OCI-LY7 (cell line): Measurements from ENCODE around the gene PARD3B. TPM values are rescaled to one million over a fixed set of nuclear protein-coding genes. Genes with fewer than 3 reads are reported as not detected.

Source experiments
- BruUV-seq: library from RNA; stranded (reverse); fragments of 400-500 nt; replicated peaks from 2 replicates; lab custom pipeline; 2021; lab: Mats Ljungman, UMichigan
- CTCF ChIA-PET: fragments of 300-600 bp; sonication (Branson Sonifier 250); formaldehyde crosslinking; loops from one replicate; lab custom pipeline; 2022; ENCODE audit warnings: antibody characterized with exemption; ENCODE audit not compliant: unreplicated experiment; lab: Charles Lee
- POLR2A ChIA-PET: fragments of 300-600 bp; sonication (Branson Sonifier 250); formaldehyde crosslinking; loops from one replicate; lab custom pipeline; 2022; ENCODE audit warnings: antibody characterized with exemption; lab: Charles Lee
- DNase-seq: peaks from one replicate; pipeline ENCODE4 v3.0.0-alpha.2; 2015; ENCODE audit warnings: low spot score
- H2AFZ ChIP-seq: fragments of 200-600 bp; sonication (generic), shearing (Covaris generic); 2 replicates; pipeline ENCODE4 v1.6.1; 2014; ENCODE audit warnings: mild to moderate bottlenecking, antibody characterized with exemption, low read length, moderate library complexity
- H3K27ac ChIP-seq: fragments of 200-600 bp; sonication (generic); 2 replicates; pipeline ENCODE4 v1.5.1; 2014; ENCODE audit warnings: mixed run types, low read depth, mild to moderate bottlenecking, moderate library complexity, low read length, inconsistent platforms; ENCODE audit not compliant: poor library complexity, severe bottlenecking
- H3K36me3 ChIP-seq: fragments of 200-600 bp; sonication (generic); 2 replicates; pipeline ENCODE4 v1.6.1; 2014; ENCODE audit warnings: mild to moderate bottlenecking, antibody characterized with exemption, low read length, moderate library complexity, mixed read lengths; ENCODE audit not compliant: insufficient read depth
- H3K4me1 ChIP-seq: fragments of 200-600 bp; sonication (generic); 2 replicates; pipeline ENCODE4 v1.5.1; 2014; ENCODE audit warnings: mild to moderate bottlenecking, low read length; ENCODE audit not compliant: insufficient read depth, poor library complexity, severe bottlenecking
- H3K4me2 ChIP-seq: fragments of 200-600 bp; sonication (generic); 2 replicates; pipeline ENCODE4 v1.6.1; 2014; ENCODE audit warnings: mild to moderate bottlenecking, low read length
- H3K4me3 ChIP-seq: fragments of 200-600 bp; sonication (generic); 2 replicates; pipeline ENCODE4 v1.5.1; 2014; ENCODE audit warnings: mild to moderate bottlenecking, low read depth, low read length; ENCODE audit not compliant: poor library complexity, severe bottlenecking
- H3K79me2 ChIP-seq: fragments of 200-600 bp; sonication (generic); 2 replicates; pipeline ENCODE4 v1.6.1; 2016; ENCODE audit warnings: low read depth, mild to moderate bottlenecking, low read length, moderate library complexity, mixed read lengths; ENCODE audit not compliant: insufficient read depth
- H3K9me2 ChIP-seq: fragments of 200-600 bp; sonication (generic); 2 replicates; pipeline ENCODE4 v1.6.1; 2016; ENCODE audit warnings: mild to moderate bottlenecking, low read length, mixed read lengths; ENCODE audit not compliant: insufficient read depth
- H3K9me3 ChIP-seq: fragments of 200-600 bp; sonication (generic); 2 replicates; pipeline ENCODE4 v1.6.1; 2014; ENCODE audit warnings: mild to moderate bottlenecking, mixed run types, low read length, mixed read lengths
- H4K20me1 ChIP-seq: fragments of 200-600 bp; sonication (generic); 2 replicates; pipeline ENCODE4 v1.6.1; 2014; ENCODE audit warnings: mild to moderate bottlenecking, antibody characterized with exemption, low read length, moderate library complexity, mixed read lengths; ENCODE audit not compliant: insufficient read depth
- CTCF ChIP-seq: fragments of 200-600 bp; sonication (generic); conservative IDR thresholded peaks from 2 replicates; pipeline ENCODE4 v1.5.1; 2014; ENCODE audit warnings: mild to moderate bottlenecking, antibody characterized with exemption, low read length, moderate library complexity, mixed read lengths
- EZH2phosphoT487 ChIP-seq: fragments of 200-600 bp; sonication (generic); IDR thresholded peaks from 2 replicates; pipeline ENCODE4 v1.6.1; 2018; ENCODE audit warnings: low read depth, borderline replicate concordance, mild to moderate bottlenecking, mixed run types, antibody characterized with exemption, low read length, moderate library complexity, mixed read lengths
- intact Hi-C: fragments of 100-400 bp; cut with micrococcal nuclease; formaldehyde crosslinking; loops from one replicate; pipeline ENCODE4 v1.10.0; 2022; ENCODE audit not compliant: unreplicated experiment
- total RNA-seq, 2 experiments: library from RNA; depleted of rRNA in 1 of 2; stranded (reverse); fragments of >200 nt in 1 of 2; shearing (Covaris generic) in 1 of 2; gene quantifications; 2 replicates each; pipeline ENCODE4 v1.2.3, GENCODE V29; 2014 to 2022

The PARD3B gene
- total RNA-seq, 2 experiments from 2014 or later: not detected

- TF ChIP-seq CTCF (no peak), EZH2phosphoT487 (no peak)
- Histone ChIP-seq H3K4me3 (no peak overlapping the region), H3K9me3 (no peaks in the 10 kb centered on the region), H2AFZ (no peak overlapping the region), H3K36me3 (no peaks in the 10 kb centered on the region), H3K27ac (no peak overlapping the region), H3K4me2 (no peak overlapping the region), H3K4me1 (no peaks in the 10 kb centered on the region), H3K9me2 (no peaks in the 10 kb centered on the region), H4K20me1 (no peaks in the 10 kb centered on the region), H3K79me2 (no peaks in the 10 kb centered on the region)
- no TSS peak for BruUV-seq
- ChIA-PET POLR2A (interaction anchor here (0.6 kb wide), 1 partner anchor 515 kb away, joined by 4 read pairs; no protein-coding TSS in a partner anchor), CTCF (no interaction called here)
- DNase-seq: no peak
- intact Hi-C loops: no loop called here
Observed at GRCh38 chr2:204673877-204674276, 128.6 kb downstream of the PARD3B start.

DNA sequence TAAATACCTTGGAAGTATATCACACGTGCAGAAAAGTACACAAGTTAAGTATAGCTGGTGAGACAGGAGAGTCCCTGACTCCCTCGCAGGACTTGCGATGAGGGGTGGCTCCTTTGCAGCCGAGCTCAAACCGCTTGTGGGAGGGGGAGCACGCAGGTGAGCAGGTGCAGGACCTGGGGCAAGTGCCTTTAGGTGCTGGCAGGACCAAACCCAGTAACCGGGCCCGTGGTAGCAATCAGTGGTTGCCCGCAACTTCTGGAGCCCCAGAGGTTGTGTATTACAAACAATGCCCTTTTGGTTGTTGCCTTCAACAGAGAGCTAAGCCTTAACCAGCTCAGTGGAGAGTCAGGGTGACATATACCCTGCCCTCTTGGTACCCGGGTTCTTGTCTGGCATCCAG is 132.8 kb downstream of the PARD3B start:
- BruUV-seq: no TSS peak
- CTCF ChIA-PET: no interaction called here

More for the DNA sequence above, 132.8 kb downstream of the PARD3B start:
- TF ChIP-seq EZH2phosphoT487: no peak
- no peak for TF ChIP-seq CTCF
- Histone ChIP-seq H3K36me3 (no peaks in the 10 kb centered on the region), H3K4me1 (no peaks in the 10 kb centered on the region), H3K27ac (no peak overlapping the region), H3K4me2 (no peak overlapping the region), H4K20me1 (no peaks in the 10 kb centered on the region), H2AFZ (no peak overlapping the region), H3K4me3 (no peak overlapping the region), H3K79me2 (no peaks in the 10 kb centered on the region), H3K9me2 (no peaks in the 10 kb centered on the region), H3K9me3 (no peaks in the 10 kb centered on the region)
- no peak for DNase-seq
- POLR2A ChIA-PET: interaction anchor here (0.8 kb wide), 1 partner anchor 9 kb away, joined by 3 read pairs; no protein-coding TSS in a partner anchor
- intact Hi-C loops: no loop called here
